HepG2 (cell line): ENCODE results near the gene SLC25A19. TPM values are rescaled to one million over a fixed set of nuclear protein-coding genes. Genes with fewer than 3 reads are reported as not detected.
A peak's percentile ranks its signal among the peaks of the same experiment; 100 is the strongest.

Source experiments
- CREB1 ChIP-seq, 2 experiments: fragments of 450-650 bp in 1 of 2; IDR thresholded peaks; 2 replicates each; pipeline ENCODE4 v1.6.1; 2016 to 2017; ENCODE audit warnings: control low read depth in 1 of 2, mild to moderate bottlenecking in 1 of 2, missing compliant biosample characterization in 1 of 2, missing genetic modification characterization in 1 of 2
- FOXP1 ChIP-seq, 2 experiments: fragments of 450-650 bp in 1 of 2; IDR thresholded peaks; 2 replicates each; pipeline ENCODE4 v1.6.1; 2017 to 2018; ENCODE audit warnings: antibody characterized with exemption in 1 of 2
- HBP1 ChIP-seq: IDR thresholded peaks from 2 replicates; pipeline ENCODE4 v1.6.1; 2016; ENCODE audit warnings: low read depth, control low read depth
- HHEX ChIP-seq: IDR thresholded peaks from 2 replicates; pipeline ENCODE4 v1.6.1; 2016; ENCODE audit warnings: control low read depth
- KDM3A ChIP-seq: IDR thresholded peaks from 2 replicates; pipeline ENCODE4 v1.6.1; 2018; ENCODE audit warnings: low read depth, missing compliant biosample characterization
- NCOR1 ChIP-seq: fragments of 200-600 bp; sonication (generic); IDR thresholded peaks from 2 replicates; pipeline ENCODE4 v1.7.0; 2017; ENCODE audit warnings: antibody characterized with exemption, low read length, borderline replicate concordance
- NR2F1 ChIP-seq, 2 experiments: fragments of 450-650 bp in 1 of 2; formaldehyde crosslinking in 1 of 2; IDR thresholded peaks; 2 replicates each; pipeline versions ENCODE4 v1.5.0 to v1.6.1; 2016 to 2020; ENCODE audit warnings: mild to moderate bottlenecking in 1 of 2, missing compliant biosample characterization in 1 of 2, missing genetic modification reagents in 1 of 2, moderate library complexity in 1 of 2
- STAG1 ChIP-seq: sonication (generic); formaldehyde crosslinking; IDR thresholded peaks from 2 replicates; pipeline ENCODE4 v1.4.0; 2020; ENCODE audit warnings: missing genetic modification reagents
- ZNF256 ChIP-seq: sonication (generic); formaldehyde crosslinking; conservative IDR thresholded peaks from 2 replicates; pipeline ENCODE4 v1.4.0; 2020; ENCODE audit warnings: missing genetic modification reagents
- ZNF446 ChIP-seq: sonication (generic); formaldehyde crosslinking; IDR thresholded peaks from 2 replicates; pipeline ENCODE4 v1.5.0; 2020; ENCODE audit warnings: mild to moderate bottlenecking, missing genetic modification reagents
- polyA plus RNA-seq, 8 experiments: library from polyadenylated mRNA; depleted of rRNA in 3 of 8; stranded (reverse) in 7 of 8; unstranded in 1 of 8; fragments of >200 nt; fragmentation: Illumina TruSeq in 4 of 8; extraction: Trizol in 4 of 8; gene quantifications; 2 replicates each; pipeline versions ENCODE4 v1.2.1 to v1.2.3, GENCODE V29; 2011 to 2016; ENCODE audit warnings: low read depth in 4 of 8, missing spikeins in 1 of 8, mixed read lengths in 1 of 8; ENCODE audit not compliant: insufficient read depth in 1 of 8
- total RNA-seq, 5 experiments: library from RNA; depleted of rRNA; stranded (reverse); fragments of >200 nt; fragmentation: Illumina TruSeq; extraction: Trizol; gene quantifications; 2 replicates each; pipeline ENCODE4 v1.2.3, GENCODE V29; 2016; ENCODE audit warnings: low read depth in 1 of 5
- TF ChIP-seq, protein P1 (sequence below): sonication (generic); formaldehyde crosslinking; IDR thresholded peaks from 2 replicates; pipeline ENCODE4 v1.4.0; 2020; ENCODE audit warnings: missing genetic modification reagents, mild to moderate bottlenecking, borderline replicate concordance
- TF ChIP-seq, protein P2 (sequence below): sonication (generic); formaldehyde crosslinking; IDR thresholded peaks from 2 replicates; pipeline ENCODE4 v1.4.0; 2020; ENCODE audit warnings: mild to moderate bottlenecking, missing genetic modification reagents, borderline replicate concordance
- TF ChIP-seq, protein P3 (sequence below): sonication (generic); formaldehyde crosslinking; IDR thresholded peaks from 2 replicates; pipeline ENCODE4 v1.9.0; 2021; ENCODE audit warnings: mild to moderate bottlenecking, missing genetic modification reagents

The SLC25A19 gene
- total and polyA plus RNA-seq, 2 of the 13 experiments (the other 11 are each of a cell fraction or from before 2014, with no cell fraction given) = 24.4 to 41.4 TPM

DNA sequence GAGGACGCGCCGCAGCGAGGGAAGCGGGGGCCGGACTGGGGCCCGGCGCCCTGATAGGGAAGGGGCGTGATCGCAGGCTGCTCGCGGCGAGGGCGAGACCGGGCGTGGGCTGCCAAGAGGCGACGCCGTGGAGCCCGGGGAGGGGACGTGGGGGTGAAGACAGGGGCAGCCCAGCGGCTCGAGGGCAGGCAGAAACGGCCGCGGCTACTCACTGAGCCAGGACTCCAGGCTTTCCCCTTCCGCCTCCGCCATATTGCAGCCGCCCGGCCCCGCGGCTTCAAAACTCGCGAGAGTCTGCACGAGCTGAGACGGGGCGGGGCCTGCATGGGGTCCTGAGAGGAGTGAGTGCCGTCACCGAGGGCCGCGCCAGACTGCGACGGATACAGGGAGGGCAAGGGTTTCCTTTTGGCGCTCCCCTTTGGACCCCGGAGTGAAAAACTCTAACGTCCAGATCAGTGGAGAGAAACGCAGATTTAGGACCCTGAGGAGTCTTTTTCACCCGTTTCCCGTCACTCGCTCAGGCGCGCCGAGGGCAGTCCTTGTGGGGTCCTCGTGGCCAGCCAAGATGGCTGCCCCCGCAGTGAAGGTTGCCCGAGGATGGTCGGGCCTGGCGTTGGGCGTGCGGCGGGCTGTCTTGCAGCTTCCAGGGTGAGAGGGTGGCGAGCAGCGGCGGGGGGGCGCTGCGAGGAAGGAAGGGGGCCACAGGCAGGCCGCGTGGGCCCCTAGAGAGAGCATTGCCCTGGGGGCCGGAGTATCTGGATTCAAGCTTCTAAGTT, 27.7 kb downstream of the SLC25A19 start, which contains the start of the genes GGA3 and MRPS7 (continued):
- 0 out of 2 replicates have a peak, but pooled peaks have one; percentile 20 for TF ChIP-seq HBP1 (CRISPR knock-in tag)
- TF ChIP-seq NR2F1 (CRISPR knock-in tag; IDR thresholded peaks at IDR 0.05) = no peak; a peak in 1 of 4 replicates
- peak; percentile 35; the same call in 1 of the 2 replicates for TF ChIP-seq NCOR1
- TF ChIP-seq ZNF446 (CRISPR knock-in tag) = peak; percentile 63; the same call in 1 of the 2 replicates
- TF ChIP-seq STAG1 (CRISPR knock-in tag) = peak; percentile 15; the same call in 1 of the 2 replicates
- TF ChIP-seq, protein P1, sequence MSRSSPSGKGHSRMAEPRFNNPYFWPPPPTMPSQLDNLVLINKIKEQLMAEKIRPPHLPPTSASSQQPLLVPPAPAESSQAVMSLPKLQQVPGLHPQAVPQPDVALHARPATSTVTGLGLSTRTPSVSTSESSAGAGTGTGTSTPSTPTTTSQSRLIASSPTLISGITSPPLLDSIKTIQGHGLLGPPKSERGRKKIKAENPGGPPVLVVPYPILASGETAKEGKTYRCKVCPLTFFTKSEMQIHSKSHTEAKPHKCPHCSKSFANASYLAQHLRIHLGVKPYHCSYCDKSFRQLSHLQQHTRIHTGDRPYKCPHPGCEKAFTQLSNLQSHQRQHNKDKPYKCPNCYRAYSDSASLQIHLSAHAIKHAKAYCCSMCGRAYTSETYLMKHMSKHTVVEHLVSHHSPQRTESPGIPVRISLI = no peak; the same call in 1 of the 2 replicates
- no peak; the same call in 1 of the 2 replicates for TF ChIP-seq KDM3A (CRISPR knock-in tag)
- TF ChIP-seq, protein P2, sequence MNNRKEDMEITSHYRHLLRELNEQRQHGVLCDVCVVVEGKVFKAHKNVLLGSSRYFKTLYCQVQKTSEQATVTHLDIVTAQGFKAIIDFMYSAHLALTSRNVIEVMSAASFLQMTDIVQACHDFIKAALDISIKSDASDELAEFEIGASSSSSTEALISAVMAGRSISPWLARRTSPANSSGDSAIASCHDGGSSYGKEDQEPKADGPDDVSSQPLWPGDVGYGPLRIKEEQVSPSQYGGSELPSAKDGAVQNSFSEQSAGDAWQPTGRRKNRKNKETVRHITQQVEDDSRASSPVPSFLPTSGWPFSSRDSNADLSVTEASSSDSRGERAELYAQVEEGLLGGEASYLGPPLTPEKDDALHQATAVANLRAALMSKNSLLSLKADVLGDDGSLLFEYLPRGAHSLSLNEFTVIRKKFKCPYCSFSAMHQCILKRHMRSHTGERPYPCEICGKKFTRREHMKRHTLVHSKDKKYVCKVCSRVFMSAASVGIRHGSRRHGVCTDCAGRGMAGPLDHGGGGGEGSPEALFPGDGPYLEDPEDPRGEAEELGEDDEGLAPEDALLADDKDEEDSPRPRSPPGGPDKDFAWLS (CRISPR knock-in tag) = 0 out of 2 replicates have a peak, but pooled peaks have one; percentile 51
- TF ChIP-seq CREB1 (IDR thresholded peaks at IDR 0.05) = peak; percentile 80
- peak; percentile 71 for TF ChIP-seq CREB1 (CRISPR knock-in tag; IDR thresholded peaks at IDR 0.05)
- TF ChIP-seq HHEX = no peak
- no peak; the same call in 1 of the 2 replicates for TF ChIP-seq ZNF256 (CRISPR knock-in tag)
- TF ChIP-seq, protein P3, sequence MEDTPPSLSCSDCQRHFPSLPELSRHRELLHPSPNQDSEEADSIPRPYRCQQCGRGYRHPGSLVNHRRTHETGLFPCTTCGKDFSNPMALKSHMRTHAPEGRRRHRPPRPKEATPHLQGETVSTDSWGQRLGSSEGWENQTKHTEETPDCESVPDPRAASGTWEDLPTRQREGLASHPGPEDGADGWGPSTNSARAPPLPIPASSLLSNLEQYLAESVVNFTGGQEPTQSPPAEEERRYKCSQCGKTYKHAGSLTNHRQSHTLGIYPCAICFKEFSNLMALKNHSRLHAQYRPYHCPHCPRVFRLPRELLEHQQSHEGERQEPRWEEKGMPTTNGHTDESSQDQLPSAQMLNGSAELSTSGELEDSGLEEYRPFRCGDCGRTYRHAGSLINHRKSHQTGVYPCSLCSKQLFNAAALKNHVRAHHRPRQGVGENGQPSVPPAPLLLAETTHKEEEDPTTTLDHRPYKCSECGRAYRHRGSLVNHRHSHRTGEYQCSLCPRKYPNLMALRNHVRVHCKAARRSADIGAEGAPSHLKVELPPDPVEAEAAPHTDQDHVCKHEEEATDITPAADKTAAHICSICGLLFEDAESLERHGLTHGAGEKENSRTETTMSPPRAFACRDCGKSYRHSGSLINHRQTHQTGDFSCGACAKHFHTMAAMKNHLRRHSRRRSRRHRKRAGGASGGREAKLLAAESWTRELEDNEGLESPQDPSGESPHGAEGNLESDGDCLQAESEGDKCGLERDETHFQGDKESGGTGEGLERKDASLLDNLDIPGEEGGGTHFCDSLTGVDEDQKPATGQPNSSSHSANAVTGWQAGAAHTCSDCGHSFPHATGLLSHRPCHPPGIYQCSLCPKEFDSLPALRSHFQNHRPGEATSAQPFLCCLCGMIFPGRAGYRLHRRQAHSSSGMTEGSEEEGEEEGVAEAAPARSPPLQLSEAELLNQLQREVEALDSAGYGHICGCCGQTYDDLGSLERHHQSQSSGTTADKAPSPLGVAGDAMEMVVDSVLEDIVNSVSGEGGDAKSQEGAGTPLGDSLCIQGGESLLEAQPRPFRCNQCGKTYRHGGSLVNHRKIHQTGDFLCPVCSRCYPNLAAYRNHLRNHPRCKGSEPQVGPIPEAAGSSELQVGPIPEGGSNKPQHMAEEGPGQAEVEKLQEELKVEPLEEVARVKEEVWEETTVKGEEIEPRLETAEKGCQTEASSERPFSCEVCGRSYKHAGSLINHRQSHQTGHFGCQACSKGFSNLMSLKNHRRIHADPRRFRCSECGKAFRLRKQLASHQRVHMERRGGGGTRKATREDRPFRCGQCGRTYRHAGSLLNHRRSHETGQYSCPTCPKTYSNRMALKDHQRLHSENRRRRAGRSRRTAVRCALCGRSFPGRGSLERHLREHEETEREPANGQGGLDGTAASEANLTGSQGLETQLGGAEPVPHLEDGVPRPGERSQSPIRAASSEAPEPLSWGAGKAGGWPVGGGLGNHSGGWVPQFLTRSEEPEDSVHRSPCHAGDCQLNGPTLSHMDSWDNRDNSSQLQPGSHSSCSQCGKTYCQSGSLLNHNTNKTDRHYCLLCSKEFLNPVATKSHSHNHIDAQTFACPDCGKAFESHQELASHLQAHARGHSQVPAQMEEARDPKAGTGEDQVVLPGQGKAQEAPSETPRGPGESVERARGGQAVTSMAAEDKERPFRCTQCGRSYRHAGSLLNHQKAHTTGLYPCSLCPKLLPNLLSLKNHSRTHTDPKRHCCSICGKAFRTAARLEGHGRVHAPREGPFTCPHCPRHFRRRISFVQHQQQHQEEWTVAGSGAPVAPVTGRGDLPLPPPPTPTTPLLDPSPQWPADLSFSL (CRISPR knock-in tag) = no peak
- TF ChIP-seq FOXP1 (IDR thresholded peaks at IDR 0.05) = no peak
- no peak for TF ChIP-seq FOXP1 (CRISPR knock-in tag; IDR thresholded peaks at IDR 0.05)
